Epithelial cell of proximal tubule (primary cell): ENCODE results near the gene RBFOX2. TPM values are rescaled to one million over a fixed set of nuclear protein-coding genes. Genes with fewer than 3 reads are reported as not detected.

ENCODE experiments used
- DNase-seq: peaks from one replicate; pipeline ENCODE4 v3.0.0-alpha.2; 2011; ENCODE audit warnings: low read depth
- H3K4me3 ChIP-seq: 2 replicates; pipeline ENCODE4 v1.5.1; 2011; ENCODE audit warnings: low read depth, mild to moderate bottlenecking, low read length
- CTCF ChIP-seq: conservative IDR thresholded peaks from 2 replicates; pipeline ENCODE4 v1.5.1; 2012; ENCODE audit warnings: low read depth, mild to moderate bottlenecking, low read length
- total RNA-seq: library from RNA; depleted of rRNA; stranded (reverse); fragments of >200 nt; gene quantifications from 2 replicates; pipeline ENCODE4 v1.2.3, GENCODE V29; 2015

Gene RBFOX2
- total RNA-seq, 1 donor from 2014 or later = 67.0 TPM

DNA sequence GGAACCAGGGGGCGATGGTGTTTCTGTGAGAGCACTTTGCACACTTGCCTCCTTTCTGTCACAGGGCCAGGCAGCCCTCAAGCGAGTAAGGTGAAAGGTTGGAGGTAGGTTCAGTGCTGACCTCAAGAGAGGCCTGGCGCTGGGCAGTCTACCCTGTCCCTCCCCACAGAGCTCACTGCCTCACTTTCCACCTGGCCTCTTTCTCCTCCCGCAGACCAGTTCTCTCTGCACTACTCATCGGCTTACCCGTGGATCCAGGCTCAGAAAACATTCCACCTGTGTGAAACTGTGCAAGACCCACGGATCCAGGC lies 294.2 kb downstream of the RBFOX2 start:
- H3K4me3 ChIP-seq = no peak overlapping the region
- no peak for DNase-seq
- no peak for TF ChIP-seq CTCF

- no peak for TF ChIP-seq CTCF
- no peak overlapping the region for H3K4me3 ChIP-seq
- DNase-seq = no peak
These were observed 294.7 kb downstream of the RBFOX2 start for GRCh38 chr22:35733791-35734516.

- TF ChIP-seq CTCF = no peak
- H3K4me3 ChIP-seq = no peak overlapping the region
- no peak for DNase-seq
These were observed 295.6 kb downstream of the RBFOX2 start for GRCh38 chr22:35733036-35733435.

GRCh38 chr22:35732116-35732515 lies 296.5 kb downstream of the RBFOX2 start:
- DNase-seq = no peak
- no peak overlapping the region for H3K4me3 ChIP-seq
- TF ChIP-seq CTCF = no peak

DNA sequence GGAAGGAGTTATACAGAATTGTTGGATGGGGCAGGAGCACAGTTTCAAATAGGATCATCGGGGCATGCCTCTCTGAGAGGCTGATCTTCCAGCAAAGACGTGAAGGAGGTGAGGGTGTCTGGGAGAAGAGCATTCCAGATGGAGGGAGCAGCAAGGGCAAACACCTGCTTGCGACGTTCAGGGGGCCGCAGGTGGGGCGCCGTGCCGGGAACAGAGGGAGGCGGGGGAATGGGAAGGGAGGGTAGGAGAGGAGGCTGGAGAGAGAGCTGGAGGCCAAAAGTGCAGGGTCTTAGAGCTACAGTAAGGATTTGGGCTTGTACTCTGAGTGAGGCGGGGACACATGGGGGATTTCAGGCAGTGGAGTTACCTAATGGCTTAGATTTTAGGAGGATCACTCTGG lies 297.3 kb downstream of the RBFOX2 start:
- TF ChIP-seq CTCF = no peak
- H3K4me3 ChIP-seq = no peak overlapping the region
- DNase-seq = no peak

- no peak for DNase-seq
- TF ChIP-seq CTCF = no peak
- no peak overlapping the region for H3K4me3 ChIP-seq
These were observed 299.3 kb downstream of the RBFOX2 start for GRCh38 chr22:35729309-35729698.

DNA sequence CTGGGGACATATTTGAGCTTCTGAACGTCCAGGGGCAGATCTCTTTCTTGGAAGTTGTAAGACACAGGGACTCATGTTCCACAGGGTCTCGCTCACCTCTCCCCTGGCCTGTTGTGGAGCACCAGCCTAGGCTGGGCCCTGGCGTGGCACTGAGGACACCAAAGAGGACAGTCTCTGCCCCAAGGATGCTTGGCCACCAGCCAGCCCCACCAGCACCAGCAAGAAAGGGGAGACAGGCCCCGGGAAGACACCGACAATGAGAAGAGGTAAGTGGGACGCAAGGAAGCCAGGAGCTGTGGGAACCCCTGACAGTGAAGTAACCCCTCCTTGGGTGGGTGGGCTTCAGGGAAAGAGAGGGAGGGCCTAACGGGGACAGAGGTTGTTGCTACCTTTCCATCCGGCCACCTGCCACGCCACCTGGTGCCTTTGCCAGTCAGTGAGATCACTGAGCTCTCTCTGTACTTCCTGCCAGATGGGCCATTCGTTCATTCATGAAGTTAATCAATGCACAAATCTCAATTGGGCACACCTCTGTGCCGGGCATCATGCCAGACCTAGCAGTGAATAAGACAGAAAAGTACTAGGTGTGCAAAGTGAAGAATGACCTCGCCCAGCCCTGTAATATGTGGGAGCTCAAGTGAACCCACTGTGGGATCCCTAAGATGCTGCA lies 299.9 kb downstream of the RBFOX2 start:
- DNase-seq = no peak
- TF ChIP-seq CTCF = peak; percentile 29
- H3K4me3 ChIP-seq = no peak overlapping the region
